ENCODE data around the gene THSD4. TPM values are rescaled to one million over a fixed set of nuclear protein-coding genes. Genes with fewer than 3 reads are reported as not detected.

THSD4 gene
- total RNA-seq, 1 donor from 2014 or later = 66.8 TPM

GRCh38 chr15:71597637-71598036, 482.4 kb downstream of the THSD4 start:
- peak overlapping the region; percentile 82 for H3K27ac ChIP-seq
- H3K27me3 ChIP-seq = no peaks in the 10 kb centered on the region
- no peaks in the 10 kb centered on the region for H3K36me3 ChIP-seq
- peaks cover 56% of the 10 kb centered on the region for H3K4me1 ChIP-seq
- TF ChIP-seq CTCF (IDR thresholded peaks at IDR 0.05) (no peak), POLR2AphosphoS5 (IDR thresholded peaks at IDR 0.05; ENCODE audit: insufficient read depth in 1 of 2, low read depth in 1 of 2) (no peak), POLR2A (IDR thresholded peaks at IDR 0.05) (no peak)
- no peak overlapping the region for H3K4me3 ChIP-seq
- no peaks in the 10 kb centered on the region for H3K9me3 ChIP-seq
- no peak for DNase-seq (ENCODE audit: extremely low spot score in 2 of 2)
- intact Hi-C loops (cut with DNase I) = no loop called here

GRCh38 chr15:71598741-71599140, 483.5 kb downstream of the THSD4 start:
- peak overlapping the region; percentile 82 for H3K27ac ChIP-seq
- intact Hi-C loops (cut with DNase I) = no loop called here
- no peaks in the 10 kb centered on the region for H3K27me3 ChIP-seq
- peaks cover 56% of the 10 kb centered on the region for H3K4me1 ChIP-seq
- no peaks in the 10 kb centered on the region for H3K9me3 ChIP-seq
- no peak for DNase-seq (ENCODE audit: extremely low spot score in 2 of 2)
- no peaks in the 10 kb centered on the region for H3K36me3 ChIP-seq
- no peak overlapping the region for H3K4me3 ChIP-seq
- TF ChIP-seq POLR2AphosphoS5 (IDR thresholded peaks at IDR 0.05; ENCODE audit: insufficient read depth in 1 of 2, low read depth in 1 of 2) (no peak), POLR2A (IDR thresholded peaks at IDR 0.05) (no peak), CTCF (IDR thresholded peaks at IDR 0.05) (no peak)

- H3K4me1 ChIP-seq = peaks cover 56% of the 10 kb centered on the region
These were observed 484.3 kb downstream of the THSD4 start for GRCh38 chr15:71599418-71600151.

GRCh38 chr15:71600237-71600636, 485.0 kb downstream of the THSD4 start:
- intact Hi-C loops (cut with DNase I) = no loop called here
- Histone ChIP-seq H3K36me3 (no peaks in the 10 kb centered on the region), H3K4me3 (no peak overlapping the region), H3K27me3 (no peaks in the 10 kb centered on the region), H3K27ac (peak overlapping the region; percentile 25), H3K9me3 (no peaks in the 10 kb centered on the region), H3K4me1 (peaks cover 56% of the 10 kb centered on the region)
- no peak for TF ChIP-seq POLR2AphosphoS5 (IDR thresholded peaks at IDR 0.05; ENCODE audit: insufficient read depth in 1 of 2, low read depth in 1 of 2)
- no peak for TF ChIP-seq POLR2A (IDR thresholded peaks at IDR 0.05)
- no peak for TF ChIP-seq CTCF (IDR thresholded peaks at IDR 0.05)
- no peak for DNase-seq (ENCODE audit: extremely low spot score in 2 of 2)

More at GRCh38 chr15:71599418-71600151, 484.3 kb downstream of the THSD4 start:
- H3K9me3 ChIP-seq = no peaks in the 10 kb centered on the region
- TF ChIP-seq POLR2AphosphoS5 (IDR thresholded peaks at IDR 0.05; ENCODE audit: insufficient read depth in 1 of 2, low read depth in 1 of 2) (no peak), CTCF (IDR thresholded peaks at IDR 0.05) (no peak), POLR2A (IDR thresholded peaks at IDR 0.05) (no peak)
- H3K27ac ChIP-seq = peak overlapping the region; percentile 82
- H3K36me3 ChIP-seq = no peaks in the 10 kb centered on the region
- H3K27me3 ChIP-seq = no peaks in the 10 kb centered on the region
- intact Hi-C loops (cut with DNase I) = no loop called here
- no peak for DNase-seq (ENCODE audit: extremely low spot score in 2 of 2)
- no peak overlapping the region for H3K4me3 ChIP-seq
